SK-N-SH (cell line): ENCODE results near the gene BAZ1B.

Experiments
- CHD2 ChIP-seq: fragments of 150-350 bp; IDR thresholded peaks from 2 replicates; pipeline ENCODE4 v1.6.1; 2018; ENCODE audit warnings: low read length; ENCODE audit not compliant: partially characterized antibody
- CTCF ChIP-seq: fragments of 200-600 bp; sonication (generic); IDR thresholded peaks from 2 replicates; pipeline ENCODE4 v1.6.1; 2017; ENCODE audit warnings: antibody characterized with exemption, mild to moderate bottlenecking, moderate library complexity
- EP300 ChIP-seq, 2 experiments: IDR thresholded peaks; 2 replicates each; pipeline versions ENCODE4 v1.4.0 to v1.6.1; 2012; ENCODE audit warnings: borderline replicate concordance in 1 of 2, low read depth in 1 of 2, low read length in 1 of 2
- GATA2 ChIP-seq: sonication (generic); formaldehyde crosslinking; IDR thresholded peaks from 2 replicates; pipeline ENCODE4 v1.5.0; 2020; ENCODE audit warnings: mild to moderate bottlenecking, missing genetic modification reagents
- PBX3 ChIP-seq: IDR thresholded peaks from 2 replicates; pipeline ENCODE4; 2012
- POLR2AphosphoS5 ChIP-seq: IDR thresholded peaks from 2 replicates; pipeline ENCODE4 v1.6.1; 2012; ENCODE audit warnings: low read depth, low read length
- RAD21 ChIP-seq: IDR thresholded peaks from 2 replicates; pipeline ENCODE4 v1.6.1; 2012; ENCODE audit warnings: mild to moderate bottlenecking, low read length
- SIN3A ChIP-seq: IDR thresholded peaks from 2 replicates; pipeline ENCODE4 v1.6.1; 2012; ENCODE audit warnings: low read depth, mild to moderate bottlenecking, low read length, moderate library complexity, borderline replicate concordance
- SMC3 ChIP-seq: IDR thresholded peaks from 2 replicates; pipeline ENCODE4 v1.6.1; 2012; ENCODE audit warnings: low read depth, low read length, improper control_type of control experiment
- TF ChIP-seq, protein P1 (sequence below): IDR thresholded peaks from 2 replicates; pipeline ENCODE4 v1.6.1; 2012; ENCODE audit warnings: mild to moderate bottlenecking, low read depth, low read length, moderate library complexity

- TF ChIP-seq CTCF (no peak), POLR2AphosphoS5 (no peak), CHD2 (no peak), PBX3 (no peak), SIN3A (no peak), EP300 (IDR thresholded peaks at IDR 0.05; ENCODE audit: borderline replicate concordance in 1 of 2, low read depth in 1 of 2, low read length in 1 of 2) (no peak), GATA2 (no peak), SMC3 (no peak), RAD21 (no peak)
- TF ChIP-seq, protein P1, sequence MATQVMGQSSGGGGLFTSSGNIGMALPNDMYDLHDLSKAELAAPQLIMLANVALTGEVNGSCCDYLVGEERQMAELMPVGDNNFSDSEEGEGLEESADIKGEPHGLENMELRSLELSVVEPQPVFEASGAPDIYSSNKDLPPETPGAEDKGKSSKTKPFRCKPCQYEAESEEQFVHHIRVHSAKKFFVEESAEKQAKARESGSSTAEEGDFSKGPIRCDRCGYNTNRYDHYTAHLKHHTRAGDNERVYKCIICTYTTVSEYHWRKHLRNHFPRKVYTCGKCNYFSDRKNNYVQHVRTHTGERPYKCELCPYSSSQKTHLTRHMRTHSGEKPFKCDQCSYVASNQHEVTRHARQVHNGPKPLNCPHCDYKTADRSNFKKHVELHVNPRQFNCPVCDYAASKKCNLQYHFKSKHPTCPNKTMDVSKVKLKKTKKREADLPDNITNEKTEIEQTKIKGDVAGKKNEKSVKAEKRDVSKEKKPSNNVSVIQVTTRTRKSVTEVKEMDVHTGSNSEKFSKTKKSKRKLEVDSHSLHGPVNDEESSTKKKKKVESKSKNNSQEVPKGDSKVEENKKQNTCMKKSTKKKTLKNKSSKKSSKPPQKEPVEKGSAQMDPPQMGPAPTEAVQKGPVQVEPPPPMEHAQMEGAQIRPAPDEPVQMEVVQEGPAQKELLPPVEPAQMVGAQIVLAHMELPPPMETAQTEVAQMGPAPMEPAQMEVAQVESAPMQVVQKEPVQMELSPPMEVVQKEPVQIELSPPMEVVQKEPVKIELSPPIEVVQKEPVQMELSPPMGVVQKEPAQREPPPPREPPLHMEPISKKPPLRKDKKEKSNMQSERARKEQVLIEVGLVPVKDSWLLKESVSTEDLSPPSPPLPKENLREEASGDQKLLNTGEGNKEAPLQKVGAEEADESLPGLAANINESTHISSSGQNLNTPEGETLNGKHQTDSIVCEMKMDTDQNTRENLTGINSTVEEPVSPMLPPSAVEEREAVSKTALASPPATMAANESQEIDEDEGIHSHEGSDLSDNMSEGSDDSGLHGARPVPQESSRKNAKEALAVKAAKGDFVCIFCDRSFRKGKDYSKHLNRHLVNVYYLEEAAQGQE, result no peak
These were observed 3.6 kb downstream of the BAZ1B start for GRCh38 chr7:73518470-73518869.
